CD4-positive, alpha-beta T cell treated with Interleukin-15 for 1 hour (primary cell): Measurements from ENCODE around the gene TINAGL1.

Source experiments
- DNase-seq: peaks from one replicate; pipeline ENCODE4 v3.0.0-alpha.2; 2020

TINAGL1 gene

DNA sequence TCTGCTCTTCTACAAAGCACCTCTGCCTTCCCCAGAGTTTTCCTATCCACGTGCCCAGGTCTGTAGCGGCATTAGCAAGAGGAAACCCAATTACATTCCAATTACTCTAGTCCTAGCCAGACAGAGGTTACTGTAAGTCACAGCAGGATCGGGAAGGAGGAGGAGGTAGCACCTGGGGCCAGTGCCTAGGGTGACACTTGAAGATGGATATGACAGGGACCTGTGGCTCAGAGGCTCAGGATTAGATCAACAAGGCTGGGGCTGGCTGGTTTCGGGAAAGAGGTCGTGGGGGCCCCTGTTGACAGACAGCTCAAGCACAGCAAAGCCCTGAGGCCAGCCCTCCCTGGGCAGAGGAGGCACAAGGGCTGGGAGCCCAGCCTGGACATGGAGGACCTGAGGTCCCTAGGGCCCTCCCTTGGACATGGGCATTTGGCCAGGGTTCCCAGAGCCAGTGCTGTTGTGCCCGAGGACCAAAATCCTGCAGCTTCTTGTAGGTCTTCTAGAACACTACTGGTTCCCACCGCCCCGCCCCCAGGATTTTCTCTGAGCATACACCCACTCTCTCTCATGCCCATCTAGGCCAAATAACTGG, 38.2 kb downstream of the TINAGL1 start:
- DNase-seq, result no peak

DNA sequence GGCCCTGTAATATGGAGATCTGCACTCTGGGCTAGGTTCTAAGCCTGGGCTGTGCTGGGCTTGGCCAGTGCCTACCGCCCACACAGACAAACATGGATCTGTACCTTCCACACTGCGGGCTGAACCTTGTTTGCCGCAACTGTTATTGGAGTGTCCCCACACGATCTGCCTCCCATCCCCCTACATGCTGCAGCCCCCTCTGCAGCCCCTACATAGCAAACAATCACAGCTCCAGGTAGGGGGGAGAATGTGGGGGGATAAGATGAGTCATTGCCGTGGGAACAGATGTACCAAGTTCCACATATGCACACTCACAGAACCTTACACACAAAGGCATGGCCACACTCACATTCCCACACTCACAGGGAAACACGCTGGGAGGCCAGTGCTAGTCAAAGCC, 39.1 kb downstream of the TINAGL1 start:
- DNase-seq, result no peak

DNA sequence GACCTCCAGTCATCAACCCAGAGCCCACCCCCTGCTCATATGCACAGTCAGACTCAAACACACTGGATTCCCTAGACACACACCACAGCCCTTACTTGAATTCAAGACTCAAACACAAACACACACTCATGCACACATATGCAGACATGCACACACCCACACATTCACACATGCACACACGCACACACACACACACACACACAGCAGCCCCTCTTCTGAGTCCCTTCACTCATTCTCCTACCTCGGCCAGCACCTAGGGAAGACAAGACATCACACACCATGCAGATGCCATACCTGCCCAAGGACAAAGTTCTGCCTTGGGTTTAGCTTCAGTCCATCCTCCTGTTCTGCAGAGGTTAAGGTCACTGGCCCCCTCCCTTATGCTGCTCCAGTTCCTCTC, 39.6 kb downstream of the TINAGL1 start:
- DNase-seq, result no peak

DNA sequence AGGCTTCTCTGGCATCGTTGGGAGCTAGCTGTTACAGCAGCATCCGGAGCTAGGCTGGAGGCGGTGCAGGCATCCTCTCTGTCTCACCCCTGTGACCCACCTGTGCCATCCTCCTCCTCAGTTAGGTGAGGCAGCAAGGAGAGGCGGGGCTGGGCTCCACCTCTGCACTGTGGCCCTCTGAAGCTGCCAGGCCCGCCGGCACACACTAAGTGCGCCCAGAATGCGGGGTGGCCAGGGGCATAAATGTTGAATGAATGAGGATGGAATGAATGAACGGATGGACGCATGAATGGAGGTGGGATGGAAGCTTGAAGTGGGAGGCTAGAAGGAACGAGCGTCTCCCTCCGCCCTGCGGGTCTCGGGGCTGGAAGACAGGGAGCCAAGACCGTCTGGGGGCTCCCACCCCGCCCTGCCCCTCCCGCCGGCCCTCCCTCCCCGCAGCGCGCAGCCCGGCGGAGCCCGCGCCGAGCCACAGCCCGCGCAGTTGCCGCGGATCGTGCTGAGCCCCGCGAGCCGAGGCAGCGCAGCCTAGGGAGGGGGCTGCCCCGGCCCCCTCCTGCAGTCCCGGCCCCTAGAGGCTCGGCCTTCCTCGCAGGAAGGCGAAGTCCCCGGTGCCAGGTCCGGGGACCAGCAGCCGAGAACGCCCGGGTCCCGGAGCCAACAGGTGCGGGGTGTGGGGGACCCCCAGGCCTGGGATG, 41.1 kb downstream of the TINAGL1 start, which contains the start of gene HCRTR1:
TSS of gene HCRTR1 (plus strand) at position 472 of the 698 bp plus-strand sequence. CDS start 1,504 bp downstream, outside the sequence.
- DNase-seq, result no peak

DNA sequence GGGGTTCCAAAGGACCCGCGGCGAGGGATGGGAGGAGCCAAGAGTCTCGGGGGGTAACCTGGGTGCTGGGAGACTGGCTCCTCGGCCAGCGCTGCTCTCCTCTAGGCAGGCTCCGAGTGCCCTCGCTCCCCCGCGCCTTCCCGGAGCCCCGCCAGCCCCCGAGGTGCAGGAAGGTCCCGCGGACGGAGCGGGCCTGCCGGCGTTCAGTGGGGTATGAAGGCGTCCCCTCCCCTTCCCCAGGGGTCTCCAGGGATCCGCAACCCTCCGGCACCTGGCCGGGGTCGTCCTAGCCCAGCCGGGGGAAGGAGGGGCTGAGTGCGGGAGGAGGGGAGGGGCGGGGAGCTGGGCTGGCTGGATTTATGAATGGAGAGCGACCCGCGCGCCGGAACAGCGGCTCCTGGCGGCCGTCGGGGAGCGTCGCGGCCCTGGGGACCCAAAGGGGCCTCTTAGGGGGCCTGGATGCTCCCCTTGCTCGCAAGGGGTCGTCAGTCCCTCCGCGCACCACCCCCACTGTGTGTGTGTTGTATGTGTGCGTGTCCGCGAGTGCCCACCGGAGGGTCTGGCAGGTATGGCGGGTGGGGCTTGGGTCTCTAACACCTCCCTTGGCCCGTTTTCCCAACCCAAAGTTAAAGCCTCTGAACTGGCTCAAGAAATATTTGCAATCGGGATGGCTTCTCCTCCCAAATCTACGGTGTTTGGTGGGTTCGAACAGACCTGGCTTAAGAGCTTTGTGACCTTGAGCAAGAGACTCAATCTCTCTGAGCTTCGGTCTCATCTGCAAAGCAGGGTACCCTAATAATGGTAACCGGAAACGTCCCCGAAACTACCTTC, 41.8 kb downstream of the TINAGL1 start:
- DNase-seq, result no peak

DNA sequence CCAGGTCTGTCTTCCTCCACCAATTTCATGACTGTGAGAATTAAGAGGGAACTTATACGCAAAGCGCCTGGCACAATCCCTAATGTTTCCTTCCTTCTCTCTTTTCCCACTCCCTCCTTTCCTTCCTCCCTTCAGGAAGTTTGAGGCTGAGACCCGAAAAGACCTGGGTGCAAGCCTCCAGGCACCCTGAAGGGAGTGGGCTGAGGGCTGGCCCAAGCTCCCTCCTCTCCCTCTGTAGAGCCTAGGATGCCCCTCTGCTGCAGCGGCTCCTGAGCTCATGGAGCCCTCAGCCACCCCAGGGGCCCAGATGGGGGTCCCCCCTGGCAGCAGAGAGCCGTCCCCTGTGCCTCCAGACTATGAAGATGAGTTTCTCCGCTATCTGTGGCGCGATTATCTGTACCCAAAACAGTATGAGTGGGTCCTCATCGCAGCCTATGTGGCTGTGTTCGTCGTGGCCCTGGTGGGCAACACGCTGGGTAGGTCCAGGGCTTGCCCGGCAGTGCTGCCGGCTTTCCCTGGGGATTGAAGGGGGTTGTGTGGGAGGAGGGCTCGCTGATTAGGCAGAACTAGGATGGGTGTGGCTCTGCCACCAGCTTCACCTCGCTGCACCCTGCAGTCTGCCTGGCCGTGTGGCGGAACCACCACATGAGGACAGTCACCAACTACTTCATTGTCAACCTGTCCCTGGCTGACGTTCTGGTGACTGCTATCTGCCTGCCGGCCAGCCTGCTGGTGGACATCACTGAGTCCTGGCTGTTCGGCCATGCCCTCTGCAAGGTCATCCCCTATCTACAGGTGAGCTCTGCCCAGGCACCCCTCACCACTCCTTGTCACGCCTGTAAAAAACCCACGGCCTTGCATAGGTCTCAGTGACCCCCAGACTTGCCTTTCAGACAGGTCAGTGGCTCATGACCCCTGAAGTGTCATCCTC, 42.9 kb downstream of the TINAGL1 start:
- DNase-seq, result no peak

DNA sequence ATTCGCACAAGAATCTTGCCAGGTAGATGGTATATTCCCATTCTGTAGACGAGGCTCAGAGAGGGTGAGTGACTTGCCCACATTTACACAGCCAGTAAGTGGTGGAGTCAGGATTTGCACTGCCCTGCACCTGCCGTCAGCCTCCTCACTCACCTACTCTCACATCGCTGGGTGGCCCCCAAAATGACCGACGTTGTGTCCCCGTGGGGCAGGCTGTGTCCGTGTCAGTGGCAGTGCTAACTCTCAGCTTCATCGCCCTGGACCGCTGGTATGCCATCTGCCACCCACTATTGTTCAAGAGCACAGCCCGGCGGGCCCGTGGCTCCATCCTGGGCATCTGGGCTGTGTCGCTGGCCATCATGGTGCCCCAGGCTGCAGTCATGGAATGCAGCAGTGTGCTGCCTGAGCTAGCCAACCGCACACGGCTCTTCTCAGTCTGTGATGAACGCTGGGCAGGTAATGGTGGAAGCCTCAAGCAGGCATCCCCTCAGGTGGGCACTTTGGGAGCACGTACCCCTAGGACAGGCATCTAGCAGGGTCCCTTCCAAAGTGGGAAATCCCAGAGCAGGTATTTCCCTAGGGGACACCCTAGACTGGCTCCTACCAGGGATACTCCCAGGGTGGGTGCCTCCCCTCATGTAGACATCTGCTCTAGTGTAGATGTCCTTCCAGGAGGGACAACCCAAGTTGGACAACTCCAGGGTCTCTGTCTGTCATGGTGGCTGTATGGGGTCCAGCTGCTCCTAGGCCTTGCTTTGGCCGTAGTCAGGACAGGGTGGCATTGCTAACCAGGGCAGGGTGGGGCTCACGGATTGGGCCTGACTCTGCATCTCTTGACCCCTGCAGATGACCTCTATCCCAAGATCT, 44.5 kb downstream of the TINAGL1 start:
- DNase-seq, result no peak

DNA sequence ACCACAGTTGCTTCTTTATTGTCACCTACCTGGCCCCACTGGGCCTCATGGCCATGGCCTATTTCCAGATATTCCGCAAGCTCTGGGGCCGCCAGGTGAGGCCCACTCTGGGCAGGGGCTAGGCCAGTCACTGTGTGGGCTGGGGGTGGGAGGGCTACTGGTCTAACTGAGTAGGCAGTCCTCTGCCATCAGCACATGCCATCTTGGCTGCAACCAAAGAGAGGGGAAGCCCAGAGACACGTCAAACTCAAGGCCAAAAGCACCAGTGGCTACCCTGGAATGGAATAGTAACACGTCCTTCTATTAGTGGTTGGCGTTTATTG, 45.1 kb downstream of the TINAGL1 start:
- no peak for DNase-seq

DNA sequence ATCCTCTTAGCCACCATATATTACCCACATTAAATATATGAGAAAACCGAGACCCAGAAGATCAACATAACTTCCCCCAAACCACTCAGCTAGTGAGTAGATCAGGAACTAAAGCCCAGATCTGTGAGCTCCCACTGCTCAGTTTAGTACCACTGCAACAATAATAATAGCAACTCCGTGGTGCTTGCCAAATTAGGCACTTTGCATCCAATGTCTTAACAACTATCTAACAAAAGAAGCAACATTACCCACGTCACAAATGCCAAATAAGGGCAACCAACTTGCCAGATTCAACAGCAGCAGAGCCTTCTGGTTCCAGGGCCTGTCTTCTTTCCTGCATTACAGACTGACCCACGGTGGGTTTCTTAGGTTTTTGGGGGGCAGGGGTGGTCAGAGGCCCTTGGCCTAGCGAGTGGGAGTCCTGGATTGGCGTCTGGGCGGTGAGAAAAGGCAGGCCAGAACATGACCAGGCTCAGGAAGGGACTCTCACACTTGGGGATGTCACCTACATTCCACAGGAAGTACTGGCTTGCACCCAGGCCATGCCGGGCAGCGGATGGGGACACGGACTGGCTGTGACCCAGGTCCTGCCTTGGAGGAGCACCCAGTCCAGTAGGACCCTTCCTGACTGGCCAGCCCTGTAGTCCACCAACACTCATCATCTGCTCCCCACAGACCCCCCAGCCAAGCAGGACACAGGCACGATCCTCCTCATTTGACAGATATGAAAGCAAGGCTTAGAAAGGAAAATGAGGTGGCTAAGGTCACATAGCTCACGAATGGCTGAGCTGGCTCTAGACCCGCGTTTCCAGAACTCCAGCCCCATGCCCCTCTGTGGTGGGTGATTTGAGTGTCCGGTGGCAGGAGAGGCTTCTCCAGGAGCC, 45.8 kb downstream of the TINAGL1 start:
- DNase-seq, result no peak

DNA sequence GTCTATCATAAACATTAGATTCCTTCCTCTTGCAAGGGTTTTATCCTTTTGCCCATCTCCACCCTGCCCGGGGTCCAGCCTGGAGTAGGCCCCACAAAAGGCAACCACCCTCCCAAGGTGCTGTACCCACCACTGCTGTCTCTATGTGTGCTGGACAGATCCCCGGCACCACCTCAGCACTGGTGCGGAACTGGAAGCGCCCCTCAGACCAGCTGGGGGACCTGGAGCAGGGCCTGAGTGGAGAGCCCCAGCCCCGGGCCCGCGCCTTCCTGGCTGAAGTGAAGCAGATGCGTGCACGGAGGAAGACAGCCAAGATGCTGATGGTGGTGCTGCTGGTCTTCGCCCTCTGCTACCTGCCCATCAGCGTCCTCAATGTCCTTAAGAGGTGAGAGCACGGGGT, 47.0 kb downstream of the TINAGL1 start:
- DNase-seq, result no peak

DNA sequence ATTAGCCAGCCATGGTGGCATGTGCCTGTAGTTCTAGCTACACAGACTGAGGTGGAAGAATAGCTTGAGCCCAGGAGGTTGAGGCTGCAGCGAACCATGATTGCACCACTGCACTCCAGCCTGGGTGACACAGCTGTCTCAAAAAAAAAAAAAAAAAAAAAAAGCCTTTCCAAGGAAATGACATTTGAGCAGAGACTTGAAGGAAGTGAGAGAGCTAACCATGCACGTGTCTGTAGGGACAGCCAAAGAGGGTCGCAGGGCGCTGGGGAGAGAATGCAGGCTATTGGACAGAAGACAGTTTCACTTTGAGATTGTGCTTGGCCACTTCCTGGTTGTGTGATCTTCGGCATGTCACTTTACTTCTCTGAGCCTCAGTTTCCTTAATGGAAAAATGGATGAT, 48.0 kb downstream of the TINAGL1 start:
- no peak for DNase-seq

DNA sequence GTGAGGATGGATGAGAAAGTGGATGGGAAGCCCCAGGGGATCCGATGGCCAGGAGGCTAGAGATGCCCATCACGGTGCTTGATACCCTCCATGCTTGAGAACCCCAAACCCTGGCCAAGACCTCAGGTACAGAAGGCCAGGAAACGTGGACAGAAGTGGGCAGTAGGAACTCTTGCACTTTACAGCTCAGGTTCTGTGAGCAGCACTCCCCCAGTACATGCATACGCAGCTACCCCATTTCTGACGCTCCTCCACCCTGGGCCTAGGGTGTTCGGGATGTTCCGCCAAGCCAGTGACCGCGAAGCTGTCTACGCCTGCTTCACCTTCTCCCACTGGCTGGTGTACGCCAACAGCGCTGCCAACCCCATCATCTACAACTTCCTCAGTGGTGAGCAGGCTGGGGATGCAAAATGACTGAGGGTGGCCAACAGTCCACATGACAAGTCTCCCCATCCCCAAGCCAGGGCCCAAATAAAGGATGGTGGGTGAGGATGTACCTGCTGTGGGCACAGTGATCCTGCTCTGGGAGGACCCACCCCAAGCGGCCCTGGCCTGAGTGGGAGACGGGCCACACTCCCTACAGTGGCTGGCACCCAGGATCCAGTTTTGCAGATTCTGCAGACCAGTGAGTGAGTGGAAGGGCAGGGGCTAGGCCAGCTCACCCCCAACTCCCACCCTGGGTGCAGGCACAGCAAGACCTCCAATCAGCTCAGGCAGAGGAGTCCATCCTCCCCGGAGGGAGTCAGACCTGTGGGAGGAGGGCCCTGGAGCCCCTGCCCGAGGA, 48.6 kb downstream of the TINAGL1 start:
- no peak for DNase-seq

DNA sequence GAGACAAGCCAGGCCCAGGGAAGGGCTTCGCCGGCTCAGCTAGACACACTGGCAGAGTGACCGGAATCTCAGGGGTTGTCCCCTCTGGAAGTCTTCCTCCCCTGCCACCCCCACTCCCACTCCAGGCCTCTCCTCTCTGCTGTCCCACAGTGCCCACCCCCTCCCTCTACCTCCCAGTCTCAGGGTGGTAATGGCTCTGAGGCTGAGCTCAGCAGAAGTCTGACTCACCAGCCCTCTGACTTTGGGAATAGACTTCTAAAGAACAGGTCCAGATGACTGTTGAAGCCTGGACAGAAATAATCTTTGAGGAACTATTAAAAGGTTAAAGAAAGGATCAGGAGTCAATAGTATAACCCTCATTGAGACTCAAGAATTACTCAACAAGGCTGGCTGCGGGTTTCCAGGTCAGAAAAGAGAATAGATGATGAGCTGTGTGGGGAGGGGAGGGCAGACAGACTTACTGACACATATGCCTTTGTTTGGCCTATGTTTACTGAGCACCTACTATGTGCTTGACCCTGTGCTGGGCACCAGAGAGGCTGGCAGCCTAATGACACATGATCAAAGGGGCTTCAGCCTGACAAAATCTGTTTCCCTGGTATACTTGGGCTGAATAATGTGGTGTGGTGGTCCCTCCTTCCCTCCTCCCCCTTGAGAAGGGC, 49.4 kb downstream of the TINAGL1 start:
- DNase-seq, result no peak

DNA sequence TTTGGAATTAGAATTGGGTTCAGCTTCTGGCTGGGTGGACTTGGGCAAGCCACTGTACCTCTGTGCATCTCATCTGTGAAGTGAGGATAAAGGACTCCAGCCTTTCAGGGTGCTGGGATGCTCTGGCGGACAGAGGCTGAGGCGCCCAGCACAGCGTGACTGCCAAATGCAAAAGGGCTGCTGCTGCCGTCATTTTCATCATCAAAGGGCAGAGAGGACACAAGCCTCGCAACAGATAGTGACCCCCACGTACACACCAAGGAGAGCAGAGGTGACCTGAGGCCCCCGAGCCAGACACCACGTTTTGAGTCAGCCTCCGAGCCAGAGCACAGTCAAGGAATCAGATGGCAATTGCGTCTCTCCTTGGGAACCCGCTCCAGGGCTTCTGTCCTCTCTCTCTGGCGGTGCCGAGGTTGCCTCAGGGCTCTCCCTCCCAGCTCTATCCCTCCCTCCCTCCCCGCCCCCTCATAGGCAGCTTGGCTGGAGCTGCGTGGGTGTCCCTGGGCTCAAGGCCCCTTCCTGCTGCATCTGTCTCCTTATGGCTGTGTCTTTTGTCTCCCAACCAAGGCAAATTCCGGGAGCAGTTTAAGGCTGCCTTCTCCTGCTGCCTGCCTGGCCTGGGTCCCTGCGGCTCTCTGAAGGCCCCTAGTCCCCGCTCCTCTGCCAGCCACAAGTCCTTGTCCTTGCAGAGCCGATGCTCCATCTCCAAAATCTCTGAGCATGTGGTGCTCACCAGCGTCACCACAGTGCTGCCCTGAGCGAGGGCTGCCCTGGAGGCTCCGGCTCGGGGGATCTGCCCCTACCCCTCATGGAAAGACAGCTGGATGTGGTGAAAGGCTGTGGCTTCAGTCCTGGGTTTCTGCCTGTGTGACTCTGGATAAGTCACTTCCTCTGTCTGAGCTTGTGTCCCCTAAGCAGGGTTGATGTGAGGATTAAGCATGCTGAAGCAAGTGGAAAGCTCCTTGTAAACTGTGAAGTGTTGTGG, 50.2 kb downstream of the TINAGL1 start:
- no peak for DNase-seq

DNA sequence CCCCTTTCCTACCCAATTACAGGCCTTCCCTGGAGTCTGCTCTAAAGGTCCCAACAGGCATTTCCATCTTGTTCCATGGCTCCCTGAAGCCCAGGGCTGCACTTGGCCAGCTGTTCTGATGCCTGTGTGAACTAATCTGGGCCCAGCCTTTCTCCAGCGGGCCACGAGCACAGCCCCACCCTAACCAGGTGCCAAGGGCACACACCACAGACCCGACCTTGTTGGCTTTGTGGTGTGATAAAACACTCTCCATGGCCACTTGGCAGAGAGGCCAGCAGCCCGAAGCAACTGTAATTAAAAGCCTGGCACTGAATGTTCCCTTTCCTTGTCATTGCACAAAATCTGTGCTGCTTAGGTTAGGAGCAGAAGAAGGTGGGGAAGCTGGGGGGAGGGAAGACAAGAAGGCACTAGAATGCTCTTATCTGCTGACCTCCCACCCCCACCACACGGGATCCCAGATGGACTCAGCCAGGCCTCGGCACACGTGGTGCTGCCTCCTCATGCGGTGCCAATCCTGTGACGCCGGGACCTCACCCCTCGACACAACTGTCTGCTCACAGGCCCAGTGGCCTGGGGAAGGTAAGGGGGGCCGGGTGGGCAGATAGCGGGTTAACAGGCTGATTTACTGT, 51.1 kb downstream of the TINAGL1 start:
- no peak for DNase-seq

DNA sequence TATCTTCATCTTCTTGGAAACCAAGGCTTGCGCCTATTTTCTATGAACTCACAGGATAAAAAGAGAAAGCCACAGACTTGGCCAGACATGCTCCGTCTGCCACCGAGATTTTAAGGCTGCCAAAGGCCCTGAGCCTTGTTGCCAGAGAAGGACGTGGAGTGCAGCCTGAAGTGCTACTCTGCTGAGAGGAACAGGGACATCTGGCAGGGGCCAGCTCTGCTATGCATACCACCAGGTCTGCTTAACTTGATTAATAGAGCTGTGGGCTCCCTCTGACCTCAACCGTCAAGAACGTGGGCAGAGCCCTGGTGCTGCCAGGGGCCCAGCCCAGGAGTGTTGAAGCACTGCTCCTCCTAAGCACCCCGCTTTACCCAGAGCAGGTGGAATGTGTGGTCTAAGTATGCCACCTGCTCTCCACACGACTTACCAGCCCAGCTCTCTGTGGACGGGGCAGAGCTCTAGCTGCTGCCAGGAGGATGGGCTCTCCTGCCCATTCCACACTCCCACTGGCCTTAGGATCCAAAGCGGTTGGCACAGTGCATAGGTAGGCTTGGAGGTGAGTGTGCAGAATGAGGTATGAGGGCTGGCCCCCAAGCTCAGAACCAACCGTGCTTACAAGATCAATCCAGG, 51.7 kb downstream of the TINAGL1 start:
- no peak for DNase-seq

DNA sequence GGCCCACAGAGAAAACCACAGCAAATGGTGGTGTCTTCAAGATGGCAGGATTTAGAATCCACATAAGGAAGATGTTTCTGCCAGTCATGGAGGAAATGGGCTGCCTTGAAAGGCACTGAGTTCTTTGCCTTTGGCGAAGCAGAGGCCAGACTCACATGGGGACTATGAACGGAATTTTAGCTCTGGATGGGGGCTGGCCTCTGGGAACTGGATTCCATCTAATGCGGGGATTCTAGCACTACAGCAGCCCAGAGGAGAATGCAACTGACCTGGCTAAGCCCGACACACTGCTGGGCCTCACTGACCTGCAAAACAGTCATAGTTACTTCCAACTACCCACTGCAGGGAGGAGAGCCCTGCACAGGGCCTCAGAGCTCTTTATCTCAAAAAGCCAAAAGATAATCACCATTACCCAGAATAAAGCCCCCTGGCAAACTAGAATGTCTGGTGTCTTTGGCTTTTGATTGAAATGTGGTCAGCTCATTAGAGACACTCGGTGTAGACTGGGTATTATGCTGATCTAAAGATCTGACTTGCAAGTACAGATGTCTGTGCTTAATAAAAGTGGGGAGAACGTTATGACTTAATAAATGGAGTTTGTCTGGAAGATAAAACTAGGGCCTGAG, 52.7 kb downstream of the TINAGL1 start:
- DNase-seq, result no peak
